ENCODE results near the gene AGAP1. TPM values are rescaled to one million over a fixed set of nuclear protein-coding genes. Genes with fewer than 3 reads are reported as not detected.

AGAP1 gene
- total RNA-seq, 2 donors from 2014 or later, result 22.5 to 23.9 TPM

GRCh38 chr2:235607546-235608199 lies 113.8 kb downstream of the AGAP1 start:
- intact Hi-C loops (cut with DNase I), result no loop called here
- ATAC-seq (peak; percentile 5 to 64), DNase-seq (no peak)

DNA sequence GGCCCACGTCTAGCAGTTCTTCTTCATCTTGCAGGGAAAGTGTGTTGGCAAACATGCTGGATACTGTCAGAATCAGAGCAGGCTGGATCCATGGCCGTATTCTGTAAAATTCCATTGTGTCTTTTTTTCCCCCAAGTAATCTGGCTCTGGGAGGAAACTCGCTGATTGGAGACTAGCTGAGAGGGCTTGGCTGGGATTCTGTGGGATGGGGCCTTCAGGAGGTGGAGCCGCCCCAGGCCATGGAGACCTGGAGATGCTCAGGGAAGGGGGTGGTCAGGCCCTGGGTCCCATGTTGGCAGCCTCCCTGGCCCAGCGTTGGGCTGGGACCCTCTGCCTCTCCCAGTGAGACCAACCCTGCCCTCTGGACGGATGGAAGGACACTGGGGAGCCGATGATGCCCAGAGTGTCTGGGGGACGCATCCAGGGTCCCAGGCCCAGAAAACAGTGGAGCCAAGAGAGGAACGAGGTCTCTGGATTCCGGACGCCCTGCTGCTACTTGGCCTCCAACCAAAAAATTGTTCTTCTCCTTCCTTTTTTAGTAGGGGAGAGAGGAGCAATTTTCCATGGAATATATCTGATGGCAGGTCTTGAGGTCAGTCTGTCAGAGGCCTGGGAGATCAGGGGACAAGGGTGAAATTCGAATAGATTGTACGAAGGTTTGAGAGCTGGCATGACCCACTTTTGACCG lies 114.5 kb downstream of the AGAP1 start:
- intact Hi-C loops (cut with DNase I), result no loop called here
- DNase-seq (no peak), ATAC-seq (peak; percentile 23 to 57)

DNA sequence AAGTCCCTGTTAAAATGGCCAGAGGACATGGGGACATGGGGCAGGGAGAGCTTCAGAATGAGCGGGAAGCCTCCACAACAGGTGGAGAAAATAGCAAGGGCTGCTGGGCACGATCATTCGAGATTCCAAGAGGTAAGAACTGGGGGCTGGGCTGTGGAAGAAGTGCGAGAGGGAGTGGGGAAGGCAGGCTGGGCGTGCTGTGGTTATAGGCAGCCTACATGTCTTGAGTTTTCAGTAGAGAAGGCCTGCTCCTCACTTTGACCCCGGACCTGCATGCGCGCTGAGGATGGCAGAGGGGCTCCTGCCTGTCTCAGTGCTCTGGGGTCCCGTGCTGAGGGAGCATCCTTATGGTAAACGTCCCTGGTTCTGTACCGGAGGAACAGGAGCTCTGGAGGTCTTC lies 115.5 kb downstream of the AGAP1 start:
- intact Hi-C loops (cut with DNase I), result no loop called here
- ATAC-seq, result no peak
- no peak for DNase-seq

DNA sequence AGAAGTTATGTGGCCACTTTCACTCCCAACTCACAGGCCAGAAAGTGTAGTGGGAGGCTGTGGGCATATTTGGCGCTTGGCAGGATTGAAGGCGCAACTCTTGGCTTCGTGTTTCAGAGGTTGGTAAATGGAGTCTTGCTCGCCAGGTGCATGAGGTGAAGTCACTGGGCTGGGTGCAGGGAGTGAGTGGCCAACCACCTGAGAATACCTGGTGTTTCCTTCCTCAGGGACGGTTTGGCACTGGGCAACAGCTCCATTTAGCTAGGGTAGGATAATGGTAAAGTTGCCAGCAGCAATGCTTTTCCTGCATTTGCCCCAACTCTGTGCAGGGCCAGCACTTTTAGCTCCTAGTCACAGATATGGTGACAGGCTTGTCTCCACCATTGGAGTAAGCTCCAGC lies 115.9 kb downstream of the AGAP1 start:
- intact Hi-C loops (cut with DNase I), result no loop called here
- no peak for ATAC-seq
- DNase-seq, result no peak

DNA sequence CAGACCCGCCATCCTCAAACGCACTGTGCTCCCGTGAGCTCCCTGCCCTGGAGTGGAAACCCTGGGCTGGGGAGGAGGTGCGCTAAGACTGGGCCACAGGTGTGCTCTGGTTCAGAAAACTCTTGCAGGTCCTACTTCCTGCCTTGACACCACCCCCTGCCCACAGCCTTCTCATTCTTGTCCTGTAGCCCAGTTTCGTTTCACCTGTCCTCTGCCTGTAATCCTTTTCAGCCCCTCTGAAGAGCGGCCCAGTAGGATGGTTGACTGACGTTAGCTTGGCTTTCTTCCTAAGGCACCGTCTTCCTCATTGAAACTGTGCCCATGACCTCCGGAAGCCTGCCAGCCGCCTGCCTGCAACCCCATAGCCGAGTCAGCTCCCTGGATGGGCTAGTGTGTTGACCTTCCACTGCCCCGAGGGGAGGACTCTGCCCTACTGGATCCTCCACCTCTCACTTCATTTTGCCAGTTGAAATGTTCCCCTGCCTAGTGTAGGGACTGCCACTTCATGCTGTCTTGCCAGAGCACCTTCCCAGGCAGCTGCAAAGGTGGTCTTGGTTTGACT lies 116.9 kb downstream of the AGAP1 start:
- intact Hi-C loops (cut with DNase I), result no loop called here
- ATAC-seq, result no peak
- DNase-seq, result no peak

- intact Hi-C loops (cut with DNase I), result no loop called here
- DNase-seq, result no peak
- ATAC-seq, result peak in 1 of 2 donors; percentile 8
Measured at GRCh38 chr2:235611349-235611748, 117.5 kb downstream of the AGAP1 start.

GRCh38 chr2:235611756-235612155 lies 117.9 kb downstream of the AGAP1 start:
- intact Hi-C loops (cut with DNase I), result no loop called here
- ATAC-seq, result no peak
- no peak for DNase-seq

DNA sequence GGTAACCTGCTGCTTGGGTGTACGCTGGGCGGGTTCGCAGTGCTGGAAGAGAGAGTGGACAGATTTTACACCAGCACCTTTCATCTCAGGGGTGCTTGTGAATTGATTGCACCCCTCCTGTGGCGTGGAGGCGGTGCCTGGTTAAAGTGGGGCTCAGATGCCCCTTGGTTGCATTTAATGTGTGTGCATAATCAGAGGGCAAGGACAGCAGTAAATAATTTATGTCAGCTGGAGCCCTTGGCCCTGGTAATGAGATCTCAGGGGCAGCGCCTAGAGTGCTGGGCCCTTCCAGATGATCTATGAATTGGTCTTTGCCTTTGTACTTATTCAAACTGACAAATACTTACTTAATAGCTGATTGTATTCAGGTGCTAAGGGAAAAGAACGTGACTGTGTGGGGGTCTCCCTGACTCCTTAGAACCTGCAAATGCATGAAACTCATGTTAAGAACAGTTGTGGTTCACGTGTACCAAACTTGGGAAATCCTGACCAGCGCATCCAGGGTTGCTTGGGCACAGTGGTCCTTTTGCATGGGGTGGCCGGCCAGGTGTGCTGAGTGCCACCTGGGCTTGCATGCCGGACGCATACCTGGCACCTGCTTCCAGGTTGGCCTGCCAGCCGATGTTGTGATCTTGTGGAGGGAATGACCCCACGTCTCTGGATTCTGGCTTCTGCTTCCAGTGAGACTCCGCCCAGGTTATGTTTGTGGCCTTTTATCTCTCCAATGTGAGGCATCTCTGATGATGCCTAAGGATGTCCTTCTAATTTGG lies 118.5 kb downstream of the AGAP1 start:
- intact Hi-C loops (cut with DNase I), result no loop called here
- DNase-seq (no peak), ATAC-seq (no peak)

DNA sequence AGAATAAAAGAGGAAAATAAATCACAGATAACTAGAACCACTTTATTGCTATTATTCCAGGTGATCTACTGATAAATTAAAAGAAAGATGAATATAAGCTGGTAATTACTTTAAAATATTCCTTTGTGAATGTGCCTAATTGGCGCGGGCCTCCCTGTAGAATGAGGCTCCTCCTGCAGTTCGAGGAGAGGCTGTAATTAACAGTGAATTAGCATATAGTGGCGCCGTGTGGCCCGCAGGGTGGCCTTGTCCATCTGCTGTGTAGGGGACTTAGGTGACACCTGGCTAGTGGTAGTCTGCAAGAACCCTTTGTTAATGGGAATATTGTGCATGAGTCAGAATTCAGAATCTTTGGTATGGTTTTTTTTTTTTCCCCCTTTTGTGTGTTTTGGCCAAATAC lies 119.8 kb downstream of the AGAP1 start:
- no peak for DNase-seq
- intact Hi-C loops (cut with DNase I), result no loop called here

DNA sequence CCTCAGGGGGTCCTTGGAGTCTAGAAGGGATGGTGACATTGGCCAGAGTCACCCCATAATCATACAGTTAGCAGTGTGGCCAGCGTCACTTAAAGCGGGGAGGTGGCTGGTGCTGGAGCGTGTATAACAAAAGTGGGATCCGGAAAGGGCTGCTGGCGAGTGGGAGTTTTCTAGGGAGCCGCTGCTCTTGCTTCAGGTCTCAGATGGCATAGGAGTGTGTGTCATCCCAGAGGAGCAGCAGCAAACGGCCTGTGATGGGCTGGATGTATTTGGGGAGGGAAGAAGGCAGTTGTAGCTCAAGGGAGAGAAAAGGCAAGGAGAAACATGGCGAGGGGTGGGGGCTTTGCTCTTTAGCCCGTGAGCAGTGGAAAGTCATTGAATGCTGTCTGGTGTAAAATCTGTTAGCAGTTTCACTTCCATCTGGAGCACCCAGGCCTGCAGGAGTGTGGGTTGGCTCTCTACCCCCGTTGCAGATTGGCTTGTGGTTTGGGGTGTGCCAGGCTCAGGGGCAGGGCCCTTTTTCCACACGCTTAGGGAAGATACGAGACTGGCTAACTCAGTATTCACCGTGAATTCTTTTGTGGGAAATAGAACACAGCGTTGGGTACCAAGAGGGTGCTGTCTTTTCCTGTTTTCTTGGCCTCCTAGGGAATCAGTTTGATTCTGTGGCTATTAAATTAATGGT lies 120.5 kb downstream of the AGAP1 start:
- intact Hi-C loops (cut with DNase I), result no loop called here
- DNase-seq (no peak), ATAC-seq (peak; percentile 18 to 28)

More for the DNA sequence above, 119.8 kb downstream of the AGAP1 start:
- no peak for ATAC-seq

- intact Hi-C loops (cut with DNase I), result no loop called here
- ATAC-seq (peak; percentile 68 to 87), DNase-seq (peak; percentile 70)
Measured at GRCh38 chr2:235614900-235615712, 121.3 kb downstream of the AGAP1 start.

- DNase-seq (no peak), ATAC-seq (no peak)
- intact Hi-C loops (cut with DNase I), result no loop called here
Measured at GRCh38 chr2:235616885-235617284, 123.0 kb downstream of the AGAP1 start.

DNA sequence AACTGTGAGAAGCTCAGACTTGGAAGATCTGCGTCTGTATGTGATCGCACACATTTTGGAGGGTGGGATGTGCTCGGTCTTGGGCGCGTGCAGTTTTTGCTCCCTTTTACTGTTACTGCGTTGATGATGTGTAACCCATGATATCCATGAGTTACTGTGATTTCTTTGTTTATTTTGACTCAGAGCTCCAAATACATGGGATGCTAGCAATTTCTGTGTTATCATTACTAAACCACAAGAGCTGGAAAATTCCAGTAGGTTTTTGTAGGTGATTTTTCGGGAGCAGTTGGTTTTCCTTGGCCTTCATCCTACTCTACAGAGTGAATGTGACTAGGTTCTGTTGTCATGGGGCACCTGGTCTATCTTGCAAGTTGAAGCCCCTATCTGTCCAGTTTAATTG lies 124.2 kb downstream of the AGAP1 start:
- ATAC-seq (peak in 1 of 2 donors; percentile 30), DNase-seq (no peak)
- intact Hi-C loops (cut with DNase I), result no loop called here

DNA sequence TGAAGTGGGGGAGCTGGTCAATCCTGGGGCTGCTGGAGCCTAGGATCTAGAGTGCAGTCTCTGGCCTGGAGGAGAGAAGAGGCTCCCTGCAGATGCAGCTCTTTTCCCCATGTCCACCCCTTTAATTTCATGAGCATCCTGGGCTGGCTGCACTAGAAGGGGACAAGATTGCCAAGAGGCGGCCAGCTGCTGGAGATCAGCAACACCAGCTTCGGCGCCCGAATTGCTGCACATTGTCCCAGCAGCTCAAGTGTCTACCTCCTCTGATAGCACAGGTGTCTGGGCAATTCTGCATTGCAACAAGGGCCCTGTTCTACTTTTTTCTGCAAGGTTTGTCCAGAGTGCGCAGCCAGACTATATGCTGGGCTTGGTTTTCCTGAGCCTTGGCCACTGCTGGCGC lies 125.7 kb downstream of the AGAP1 start:
- intact Hi-C loops (cut with DNase I), result no loop called here
- no peak for DNase-seq
- ATAC-seq, result no peak

DNA sequence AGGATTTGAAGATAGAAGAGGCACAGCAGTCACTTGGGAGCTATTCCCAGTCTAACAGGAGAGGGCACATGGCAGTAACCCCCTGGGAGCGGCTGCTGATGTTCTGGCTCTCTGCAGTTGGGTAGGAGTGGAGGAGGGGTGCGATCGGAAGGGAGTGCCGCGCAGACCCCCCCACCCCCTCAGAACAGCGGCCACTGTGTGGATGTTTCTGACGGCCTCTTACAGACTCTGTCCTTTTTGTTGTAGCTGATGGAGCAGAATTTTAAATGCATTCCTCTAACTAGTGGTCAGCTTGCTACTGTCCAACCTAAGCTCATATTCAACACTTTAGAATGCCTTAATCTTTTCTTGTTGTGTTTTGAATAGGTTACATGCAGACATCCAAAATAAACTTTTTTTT lies 127.9 kb downstream of the AGAP1 start:
- no peak for ATAC-seq
- intact Hi-C loops (cut with DNase I), result no loop called here
- no peak for DNase-seq

DNA sequence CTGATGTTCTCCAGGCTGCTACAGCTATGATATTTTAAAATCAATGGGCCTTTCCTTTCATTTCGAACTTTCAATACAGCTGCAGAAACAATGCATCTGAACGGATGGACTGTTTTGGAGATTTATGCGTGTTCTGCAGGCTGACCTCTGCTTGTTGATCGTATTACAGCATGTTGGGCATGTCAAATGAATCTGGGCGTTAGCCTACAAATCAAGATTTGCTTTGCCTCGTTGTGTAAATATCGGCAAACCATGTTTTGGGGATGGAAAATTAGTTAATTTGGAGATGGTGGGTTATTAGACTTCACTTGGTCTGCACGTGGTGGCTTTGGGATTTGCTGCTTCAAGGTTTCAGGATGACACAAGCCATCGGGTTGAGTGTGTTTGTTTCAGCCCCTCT lies 129.3 kb downstream of the AGAP1 start:
- ATAC-seq (no peak), DNase-seq (no peak)
- intact Hi-C loops (cut with DNase I), result no loop called here

- intact Hi-C loops (cut with DNase I), result no loop called here
- ATAC-seq (no peak), DNase-seq (no peak)
Measured at GRCh38 chr2:235623752-235624151, 129.9 kb downstream of the AGAP1 start.

GRCh38 chr2:235626658-235627057 lies 132.8 kb downstream of the AGAP1 start:
- ATAC-seq (no peak), DNase-seq (no peak)
- intact Hi-C loops (cut with DNase I), result no loop called here

GRCh38 chr2:235627682-235628081 lies 133.8 kb downstream of the AGAP1 start:
- DNase-seq (no peak), ATAC-seq (peak; percentile 47 to 57)
- intact Hi-C loops (cut with DNase I), result no loop called here
